Esophagus squamous epithelium (tissue), 4 donors: ENCODE data around the gene NDUFA11.

Experiments used
- CTCF ChIP-seq, 6 experiments: fragments of 450-650 bp in 4 of 6; fragments of 200-600 bp in 2 of 6; sonication (generic) in 2 of 6; IDR thresholded peaks; one replicate each; pipeline ENCODE4 v1.5.1; 2016 to 2019; ENCODE audit warnings: antibody characterized with exemption in 6 of 6, mild to moderate bottlenecking in 4 of 6, moderate library complexity in 4 of 6
- POLR2A ChIP-seq, 4 donors: fragments of 450-650 bp; IDR thresholded peaks; one replicate each; pipeline ENCODE4 v1.6.1; 2017; ENCODE audit warnings: antibody characterized with exemption in 4 of 4, mild to moderate bottlenecking in 4 of 4, moderate library complexity in 3 of 4

- TF ChIP-seq CTCF (IDR thresholded peaks at IDR 0.05) = no peak
- no peak for TF ChIP-seq POLR2A (IDR thresholded peaks at IDR 0.05)
Measured at GRCh38 chr19:5929625-5930024, 26.0 kb upstream of the NDUFA11 start.
